ENCODE data around the gene ZNF487. TPM values are rescaled to one million over a fixed set of nuclear protein-coding genes. Genes with fewer than 3 reads are reported as not detected.
"Not testable (repeated sequence)": the region's sequence is repeated elsewhere in the genome, so short reads cannot be mapped to it uniquely, and the experiment has no call there.

The ZNF487 gene
- total RNA-seq, 1 donor from 2014 or later, result 7.1 TPM

DNA sequence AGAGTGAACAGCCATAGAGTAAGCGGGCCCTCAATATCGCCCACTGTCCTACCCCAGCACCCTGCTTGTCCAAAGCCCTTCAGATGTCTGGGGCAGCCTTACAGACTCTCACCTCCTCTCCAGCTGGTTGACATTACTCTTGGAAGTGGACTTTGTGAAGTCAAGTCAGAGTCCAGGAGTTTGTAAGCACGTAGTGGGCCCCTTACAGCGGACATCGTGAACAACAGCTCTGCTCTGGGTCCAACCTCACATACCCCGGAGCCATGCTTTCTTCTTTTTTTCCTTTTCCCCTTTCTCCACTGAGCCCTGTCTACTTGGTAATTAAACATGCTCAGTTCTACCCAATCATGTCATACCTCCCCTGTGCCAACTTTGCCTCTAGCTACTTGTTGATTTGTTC is 45.4 kb upstream of the ZNF487 start:
- TF ChIP-seq, protein P1, sequence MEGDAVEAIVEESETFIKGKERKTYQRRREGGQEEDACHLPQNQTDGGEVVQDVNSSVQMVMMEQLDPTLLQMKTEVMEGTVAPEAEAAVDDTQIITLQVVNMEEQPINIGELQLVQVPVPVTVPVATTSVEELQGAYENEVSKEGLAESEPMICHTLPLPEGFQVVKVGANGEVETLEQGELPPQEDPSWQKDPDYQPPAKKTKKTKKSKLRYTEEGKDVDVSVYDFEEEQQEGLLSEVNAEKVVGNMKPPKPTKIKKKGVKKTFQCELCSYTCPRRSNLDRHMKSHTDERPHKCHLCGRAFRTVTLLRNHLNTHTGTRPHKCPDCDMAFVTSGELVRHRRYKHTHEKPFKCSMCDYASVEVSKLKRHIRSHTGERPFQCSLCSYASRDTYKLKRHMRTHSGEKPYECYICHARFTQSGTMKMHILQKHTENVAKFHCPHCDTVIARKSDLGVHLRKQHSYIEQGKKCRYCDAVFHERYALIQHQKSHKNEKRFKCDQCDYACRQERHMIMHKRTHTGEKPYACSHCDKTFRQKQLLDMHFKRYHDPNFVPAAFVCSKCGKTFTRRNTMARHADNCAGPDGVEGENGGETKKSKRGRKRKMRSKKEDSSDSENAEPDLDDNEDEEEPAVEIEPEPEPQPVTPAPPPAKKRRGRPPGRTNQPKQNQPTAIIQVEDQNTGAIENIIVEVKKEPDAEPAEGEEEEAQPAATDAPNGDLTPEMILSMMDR (IDR thresholded peaks at IDR 0.05; ENCODE audit: unreplicated experiment), result no peak
- H3K27me3 Mint-ChIP-seq, result no peaks in the 10 kb centered on the region
- peak overlapping the region; percentile 42 for H3K27ac Mint-ChIP-seq
- peaks cover 50% of the 10 kb centered on the region for H3K36me3 Mint-ChIP-seq (ENCODE audit: insufficient read depth)
- peaks cover 34% of the 10 kb centered on the region for H3K4me1 Mint-ChIP-seq (ENCODE audit: low read depth)
- no peaks in the 10 kb centered on the region for H3K9me3 Mint-ChIP-seq (ENCODE audit: low read depth)
- DNase-seq (ENCODE audit: low spot score, unreplicated experiment), result no peak
- no peak overlapping the region for H3K4me3 Mint-ChIP-seq (ENCODE audit: low read depth)

DNA sequence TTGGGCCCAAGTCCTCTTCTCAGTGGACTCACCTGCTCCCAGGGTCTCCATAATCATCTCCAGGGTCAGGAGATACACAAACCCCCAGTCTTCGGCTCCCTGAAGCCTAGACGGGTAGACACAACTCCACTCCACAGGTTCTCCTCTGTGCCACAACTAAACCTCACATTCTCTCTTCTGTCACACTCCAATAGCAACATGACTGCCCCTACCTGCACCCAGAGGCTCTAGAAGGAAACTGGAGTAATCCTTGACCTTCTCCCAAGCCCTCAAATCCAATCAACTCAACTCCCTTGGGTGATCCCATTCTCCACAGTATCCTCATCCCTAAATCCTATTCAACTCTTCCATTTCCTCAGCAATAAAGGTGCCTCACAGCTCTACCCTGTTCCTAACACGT is 44.2 kb upstream of the ZNF487 start:
- H3K4me3 Mint-ChIP-seq (ENCODE audit: low read depth), result no peak overlapping the region
- H3K27me3 Mint-ChIP-seq, result no peaks in the 10 kb centered on the region
- TF ChIP-seq, protein P1 (IDR thresholded peaks at IDR 0.05; ENCODE audit: unreplicated experiment), result no peak
- H3K4me1 Mint-ChIP-seq (ENCODE audit: low read depth), result peaks cover 38% of the 10 kb centered on the region
- H3K36me3 Mint-ChIP-seq (ENCODE audit: insufficient read depth), result peaks cover 39% of the 10 kb centered on the region
- H3K27ac Mint-ChIP-seq, result peak overlapping the region; percentile 57
- no peaks in the 10 kb centered on the region for H3K9me3 Mint-ChIP-seq (ENCODE audit: low read depth)
- DNase-seq (ENCODE audit: low spot score, unreplicated experiment), result no peak

DNA sequence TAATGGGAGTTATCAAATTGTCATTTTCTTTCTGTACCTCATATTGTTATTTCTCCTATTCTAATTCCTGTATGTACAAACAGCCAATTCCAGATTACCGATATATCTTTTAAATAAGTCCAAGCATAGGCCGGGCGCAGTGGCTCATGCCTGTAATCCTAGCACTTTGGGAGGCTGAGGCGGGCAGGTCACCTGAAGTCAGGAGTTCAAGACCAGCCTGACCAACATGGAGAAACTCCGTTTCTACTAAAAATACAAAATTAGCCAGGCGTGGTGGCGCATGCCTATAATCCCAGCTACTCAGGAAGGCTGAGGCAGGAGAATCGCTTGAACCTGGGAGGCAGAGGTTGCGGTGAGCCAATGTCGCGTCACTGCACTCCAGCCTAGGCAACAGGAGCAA is 43.7 kb upstream of the ZNF487 start:
- Mint-ChIP-seq H3K36me3 (ENCODE audit: insufficient read depth) (peaks cover 38% of the 10 kb centered on the region), H3K27ac (peak overlapping the region; percentile 57), H3K4me1 (ENCODE audit: low read depth) (peaks cover 43% of the 10 kb centered on the region)
- not testable (repeated sequence) for H3K27me3 Mint-ChIP-seq; H3K9me3 Mint-ChIP-seq (ENCODE audit: low read depth); H3K4me3 Mint-ChIP-seq (ENCODE audit: low read depth); DNase-seq (ENCODE audit: low spot score, unreplicated experiment)

DNA sequence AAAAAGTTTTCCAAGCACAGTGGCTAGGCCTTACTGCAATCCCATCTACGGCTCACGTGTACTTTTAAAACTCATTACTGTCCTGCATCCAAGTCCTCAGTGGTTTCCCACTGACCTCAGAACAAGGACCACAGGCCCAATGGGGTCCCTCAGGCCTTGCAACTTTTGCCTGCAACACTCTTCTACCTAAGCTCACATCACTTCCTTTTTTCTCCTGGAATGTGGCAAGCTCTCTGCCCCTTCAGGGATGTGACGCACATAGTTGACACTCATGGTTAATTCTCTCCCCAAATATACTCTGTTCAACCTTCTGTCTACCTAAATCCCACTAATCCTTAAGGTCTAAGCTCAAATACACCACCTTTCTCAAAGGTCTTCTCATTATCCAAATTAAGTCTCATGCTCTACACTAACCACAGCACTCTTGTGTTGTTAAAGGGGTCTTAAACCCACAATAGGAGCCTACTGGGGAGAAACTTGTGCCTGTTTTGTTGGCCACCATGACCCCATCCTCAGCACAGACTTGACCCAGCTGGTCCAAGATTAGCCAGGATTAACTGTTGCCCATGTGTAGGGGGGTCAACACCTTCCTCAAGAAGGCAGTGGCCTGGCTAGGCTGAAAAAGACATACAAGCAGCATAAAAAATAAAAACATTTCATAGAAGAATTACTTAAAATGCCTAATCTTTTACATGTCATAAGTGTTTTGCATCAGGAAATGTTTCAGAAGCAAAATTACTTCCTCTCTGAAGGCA is 43.1 kb upstream of the ZNF487 start:
- Mint-ChIP-seq H3K36me3 (ENCODE audit: insufficient read depth) (peaks cover 34% of the 10 kb centered on the region), H3K27me3 (no peaks in the 10 kb centered on the region), H3K27ac (no peak overlapping the region), H3K4me1 (ENCODE audit: low read depth) (peaks cover 45% of the 10 kb centered on the region), H3K9me3 (ENCODE audit: low read depth) (no peaks in the 10 kb centered on the region), H3K4me3 (ENCODE audit: low read depth) (no peak overlapping the region)
- TF ChIP-seq, protein P1 (IDR thresholded peaks at IDR 0.05; ENCODE audit: unreplicated experiment), result no peak
- no peak for DNase-seq (ENCODE audit: low spot score, unreplicated experiment)

DNA sequence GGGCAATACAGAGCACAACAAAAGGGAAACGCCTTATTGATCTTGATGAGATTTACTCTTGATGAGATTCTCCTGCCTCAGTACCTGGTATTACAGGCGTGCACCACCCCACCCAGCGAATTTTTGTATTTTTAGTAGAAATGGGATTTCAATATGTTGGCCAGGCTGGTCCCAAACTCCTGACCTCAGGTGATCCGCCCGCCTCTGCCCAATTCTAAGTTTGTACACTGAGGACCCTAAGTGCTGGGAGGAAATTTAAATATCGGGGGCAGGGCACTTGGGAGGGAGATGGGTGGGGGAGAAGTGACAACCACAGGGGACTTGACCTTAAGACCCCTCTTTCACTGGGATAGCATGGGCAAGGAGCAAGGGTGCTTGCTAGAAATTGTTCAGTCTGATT is 42.0 kb upstream of the ZNF487 start:
- H3K36me3 Mint-ChIP-seq (ENCODE audit: insufficient read depth), result peaks cover 34% of the 10 kb centered on the region
- DNase-seq (ENCODE audit: low spot score, unreplicated experiment), result no peak
- peaks cover 47% of the 10 kb centered on the region for H3K4me1 Mint-ChIP-seq (ENCODE audit: low read depth)
- peak overlapping the region; percentile 100 for H3K27ac Mint-ChIP-seq
- H3K9me3 Mint-ChIP-seq (ENCODE audit: low read depth), result no peaks in the 10 kb centered on the region
- H3K4me3 Mint-ChIP-seq (ENCODE audit: low read depth), result peak overlapping the region; percentile 94
- no peaks in the 10 kb centered on the region for H3K27me3 Mint-ChIP-seq
- TF ChIP-seq, protein P1 (IDR thresholded peaks at IDR 0.05; ENCODE audit: unreplicated experiment), result no peak

DNA sequence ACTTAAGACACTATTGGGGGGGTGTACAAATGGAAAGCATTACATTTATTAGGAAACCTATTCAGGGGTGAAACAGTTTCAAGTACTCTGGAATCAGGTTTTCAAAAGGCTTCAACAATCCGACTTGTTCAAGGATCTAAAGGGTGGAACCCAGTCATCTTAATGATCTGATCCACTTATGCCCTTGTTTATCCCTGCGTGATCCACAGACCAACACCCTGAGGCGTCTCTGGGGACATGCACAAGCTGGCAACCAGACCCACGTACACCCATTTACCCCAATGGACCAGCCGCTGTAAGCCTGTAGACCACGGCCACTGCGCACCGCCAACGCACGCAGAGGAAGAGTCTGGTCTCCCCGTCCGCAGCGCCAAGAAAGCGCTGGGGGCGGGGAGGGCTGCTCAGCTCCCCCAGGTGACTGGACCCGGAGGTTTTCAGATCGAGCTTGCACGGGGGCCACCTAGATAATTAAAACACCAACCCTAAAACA is 41.3 kb upstream of the ZNF487 start:
- Mint-ChIP-seq H3K4me1 (ENCODE audit: low read depth) (peaks cover 42% of the 10 kb centered on the region), H3K27me3 (no peaks in the 10 kb centered on the region), H3K27ac (peak overlapping the region; percentile 100), H3K9me3 (ENCODE audit: low read depth) (no peaks in the 10 kb centered on the region), H3K36me3 (ENCODE audit: insufficient read depth) (peaks cover 28% of the 10 kb centered on the region), H3K4me3 (ENCODE audit: low read depth) (peak overlapping the region; percentile 94)
- TF ChIP-seq, protein P1 (IDR thresholded peaks at IDR 0.05; ENCODE audit: unreplicated experiment), result no peak
- no peak for DNase-seq (ENCODE audit: low spot score, unreplicated experiment)

Measured in progenitor cell of endocrine pancreas (in vitro differentiated cells).